Stimulated activated naive CD4-positive, alpha-beta T cell (primary cell): ENCODE measurements around the gene FAF2.
"Not testable (repeated sequence)": the region's sequence is repeated elsewhere in the genome, so short reads cannot be mapped to it uniquely, and the experiment has no call there.

Source experiments
- DNase-seq, 6 experiments: peaks; one replicate each; lab custom pipeline; 2025; lab: John Stamatoyannopoulos, UW

The FAF2 gene, protein sequence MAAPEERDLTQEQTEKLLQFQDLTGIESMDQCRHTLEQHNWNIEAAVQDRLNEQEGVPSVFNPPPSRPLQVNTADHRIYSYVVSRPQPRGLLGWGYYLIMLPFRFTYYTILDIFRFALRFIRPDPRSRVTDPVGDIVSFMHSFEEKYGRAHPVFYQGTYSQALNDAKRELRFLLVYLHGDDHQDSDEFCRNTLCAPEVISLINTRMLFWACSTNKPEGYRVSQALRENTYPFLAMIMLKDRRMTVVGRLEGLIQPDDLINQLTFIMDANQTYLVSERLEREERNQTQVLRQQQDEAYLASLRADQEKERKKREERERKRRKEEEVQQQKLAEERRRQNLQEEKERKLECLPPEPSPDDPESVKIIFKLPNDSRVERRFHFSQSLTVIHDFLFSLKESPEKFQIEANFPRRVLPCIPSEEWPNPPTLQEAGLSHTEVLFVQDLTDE

DNA sequence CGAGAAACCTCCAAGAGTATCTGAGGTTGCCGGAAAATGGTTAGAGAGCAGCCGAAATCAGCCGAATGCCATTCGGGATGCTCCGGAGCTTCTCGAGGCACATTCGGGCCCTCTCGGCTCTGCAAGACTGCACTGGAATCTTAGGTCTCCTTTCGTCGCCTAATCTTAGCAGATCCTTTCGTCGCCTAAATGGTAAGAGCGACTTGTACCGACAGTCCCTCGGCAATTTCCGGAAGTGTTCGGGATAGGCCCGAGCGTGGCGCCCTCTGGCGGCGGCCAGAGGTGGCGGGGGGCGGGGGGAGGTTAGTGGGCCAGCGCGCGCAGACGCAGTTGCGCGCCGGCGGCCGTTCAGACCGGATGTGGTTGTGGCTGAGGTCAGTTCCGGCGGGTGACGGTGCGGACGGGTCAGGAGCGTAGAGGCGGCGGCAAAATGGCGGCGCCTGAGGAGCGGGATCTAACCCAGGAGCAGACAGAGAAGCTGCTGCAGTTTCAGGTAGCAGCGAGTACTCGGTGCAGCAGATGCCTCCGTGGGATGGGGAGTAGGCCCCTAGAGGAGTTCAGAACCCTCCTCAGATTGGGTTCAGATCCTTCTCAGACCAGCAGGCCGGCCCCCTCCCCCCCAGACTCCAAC lies at the start of gene FAF2:
TSS of gene FAF2 (plus strand) at position 408 of the 631 bp plus-strand sequence. CDS start at position 431, 23 bp downstream.
- DNase-seq = peak; percentile 94 to 100 (median 98)

DNA sequence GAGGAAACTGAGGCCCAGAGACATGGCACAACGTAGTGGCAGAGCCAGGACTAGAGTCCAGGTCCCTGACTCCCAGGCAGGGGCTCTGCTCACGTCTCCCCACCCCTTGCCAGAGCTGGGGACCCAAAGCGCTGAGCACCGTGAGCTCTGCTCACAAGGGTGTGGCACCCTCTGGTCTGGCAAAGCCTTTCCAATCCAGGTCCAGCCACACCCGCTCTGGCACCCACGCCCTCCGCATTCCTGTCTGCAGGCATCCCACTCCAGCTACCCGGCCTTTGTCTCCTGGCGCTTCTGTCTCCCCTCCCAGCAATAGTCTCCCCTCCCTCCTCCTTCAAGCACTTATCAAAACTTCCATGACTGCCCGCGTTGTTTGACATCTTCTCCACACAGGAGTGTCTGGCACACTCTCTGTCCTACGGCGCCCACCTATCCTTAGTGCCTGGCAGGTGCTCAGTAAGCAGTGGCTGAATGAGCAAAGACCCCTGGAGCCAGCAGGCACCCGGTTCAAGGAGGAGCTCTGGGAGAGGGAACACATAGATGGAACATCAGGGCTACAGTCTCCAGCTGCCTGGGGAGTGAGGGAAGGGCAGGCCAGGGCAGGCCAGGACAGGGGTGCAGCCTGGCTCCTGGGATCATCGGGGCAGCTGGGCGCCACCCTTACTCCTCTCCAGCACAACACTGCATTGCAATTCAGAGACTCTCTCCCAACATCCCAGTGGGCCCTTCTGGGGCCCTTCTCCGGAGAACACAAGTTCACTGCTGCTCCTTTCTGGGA lies 47.6 kb upstream of the FAF2 start:
- no peak for DNase-seq

DNA sequence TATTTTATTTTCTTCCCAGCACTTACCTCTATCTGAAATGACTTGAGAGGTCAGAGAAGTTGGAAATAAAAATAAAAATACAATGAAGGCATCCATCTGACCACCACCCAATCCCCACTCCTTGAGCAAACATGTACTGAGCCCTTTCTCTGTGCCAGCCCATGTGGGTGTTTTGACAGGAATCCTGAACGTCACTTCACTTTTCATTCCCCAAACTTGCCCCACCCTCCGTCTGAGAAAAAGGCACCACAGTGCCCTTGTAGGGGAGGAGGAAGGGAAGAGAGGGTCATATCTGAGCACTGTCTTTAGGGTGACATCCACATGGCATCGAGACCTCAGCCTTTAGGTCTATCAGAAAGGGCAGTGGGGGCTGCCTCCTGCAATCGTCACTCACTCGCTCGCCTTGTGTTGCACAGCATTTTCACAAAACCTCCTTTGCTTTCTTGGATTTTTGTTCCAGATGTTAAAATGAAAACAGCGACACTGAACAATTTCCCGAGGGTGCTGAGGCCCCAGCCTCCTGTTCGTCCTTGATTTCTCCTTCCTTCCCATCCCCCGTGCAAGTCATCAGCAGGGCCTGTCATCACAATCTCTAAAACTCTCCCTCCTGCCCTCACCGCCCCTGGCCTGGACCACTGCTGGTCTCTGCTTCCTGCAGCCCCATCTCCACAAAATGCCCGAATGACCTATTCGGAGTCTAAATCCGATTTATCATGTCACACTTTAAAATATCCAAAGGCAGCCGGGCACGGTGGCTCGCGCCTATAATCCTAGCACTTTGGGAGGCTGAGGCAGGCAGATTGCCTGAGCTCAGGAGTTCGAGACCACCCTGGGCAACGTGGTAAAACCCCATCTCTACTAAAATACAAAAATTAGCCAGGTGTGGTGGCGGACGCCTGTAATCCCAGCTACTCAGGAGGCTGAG lies 46.6 kb upstream of the FAF2 start:
- DNase-seq = no peak

DNA sequence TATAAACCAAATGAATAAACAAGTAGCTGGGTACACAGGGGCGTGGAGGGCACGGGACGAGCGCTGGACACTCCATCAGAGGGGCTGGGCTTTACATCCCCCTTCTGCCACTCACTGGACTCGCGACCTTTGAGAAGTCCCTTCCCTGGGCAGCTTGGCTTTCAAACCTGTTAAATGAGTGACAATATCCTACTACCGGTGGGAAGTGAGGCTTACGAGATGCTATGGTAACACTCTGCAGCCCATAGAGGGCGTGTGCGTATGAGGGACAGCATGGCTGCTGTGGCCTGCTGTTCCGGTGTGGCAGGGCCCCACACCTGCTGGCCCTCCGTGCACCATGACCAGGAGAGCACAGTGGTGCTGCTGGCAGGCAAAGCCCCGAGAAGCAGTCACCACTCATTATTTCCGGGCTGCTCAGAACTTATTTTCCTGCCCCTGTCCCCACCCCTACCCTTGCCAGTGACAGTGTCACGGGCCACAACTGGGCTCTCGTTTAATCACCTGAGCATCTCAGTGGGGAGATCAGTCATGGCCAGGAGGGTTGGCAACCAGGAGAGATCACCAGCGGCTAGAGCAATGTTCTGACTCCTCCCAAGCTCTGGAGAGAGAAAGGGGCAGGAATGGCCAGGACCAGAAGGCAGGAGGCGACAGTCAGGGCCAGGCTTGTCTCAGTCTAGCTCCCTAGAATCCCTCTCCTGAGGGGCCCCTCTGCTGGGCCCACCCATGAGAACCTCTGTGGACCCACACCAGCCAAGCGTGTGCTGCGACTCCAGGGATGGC lies 42.3 kb upstream of the FAF2 start:
- no peak for DNase-seq

DNA sequence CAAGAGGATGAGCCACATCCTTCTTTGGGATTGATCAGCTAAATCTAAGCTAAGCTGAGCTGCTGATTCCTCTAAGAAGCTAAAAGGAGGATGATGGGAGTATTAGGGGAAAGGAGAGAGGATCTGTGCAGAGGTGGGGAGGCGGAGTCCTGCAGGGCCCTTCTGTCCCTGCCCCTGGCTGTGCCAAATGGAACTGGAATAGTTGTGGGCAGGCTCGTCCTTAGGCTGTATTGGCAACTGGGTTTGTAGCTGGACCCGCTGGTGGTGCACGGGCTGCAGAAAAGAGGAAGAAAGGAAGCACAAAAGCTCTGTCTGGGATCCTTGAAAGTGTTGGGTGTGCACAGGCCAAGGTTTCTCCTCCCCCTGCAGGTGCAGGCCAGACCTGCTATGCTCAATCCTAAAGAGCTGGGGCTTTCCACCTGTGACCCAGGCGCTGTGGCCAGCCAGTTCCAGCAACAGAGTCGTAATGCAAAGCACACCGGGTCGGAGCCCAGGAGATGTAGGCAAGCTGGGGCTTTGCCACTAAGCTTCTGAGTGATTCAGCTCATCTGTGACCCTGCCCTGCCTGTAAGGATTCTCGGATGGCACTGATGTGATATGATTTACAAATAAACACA lies 41.6 kb upstream of the FAF2 start:
- DNase-seq = no peak

DNA sequence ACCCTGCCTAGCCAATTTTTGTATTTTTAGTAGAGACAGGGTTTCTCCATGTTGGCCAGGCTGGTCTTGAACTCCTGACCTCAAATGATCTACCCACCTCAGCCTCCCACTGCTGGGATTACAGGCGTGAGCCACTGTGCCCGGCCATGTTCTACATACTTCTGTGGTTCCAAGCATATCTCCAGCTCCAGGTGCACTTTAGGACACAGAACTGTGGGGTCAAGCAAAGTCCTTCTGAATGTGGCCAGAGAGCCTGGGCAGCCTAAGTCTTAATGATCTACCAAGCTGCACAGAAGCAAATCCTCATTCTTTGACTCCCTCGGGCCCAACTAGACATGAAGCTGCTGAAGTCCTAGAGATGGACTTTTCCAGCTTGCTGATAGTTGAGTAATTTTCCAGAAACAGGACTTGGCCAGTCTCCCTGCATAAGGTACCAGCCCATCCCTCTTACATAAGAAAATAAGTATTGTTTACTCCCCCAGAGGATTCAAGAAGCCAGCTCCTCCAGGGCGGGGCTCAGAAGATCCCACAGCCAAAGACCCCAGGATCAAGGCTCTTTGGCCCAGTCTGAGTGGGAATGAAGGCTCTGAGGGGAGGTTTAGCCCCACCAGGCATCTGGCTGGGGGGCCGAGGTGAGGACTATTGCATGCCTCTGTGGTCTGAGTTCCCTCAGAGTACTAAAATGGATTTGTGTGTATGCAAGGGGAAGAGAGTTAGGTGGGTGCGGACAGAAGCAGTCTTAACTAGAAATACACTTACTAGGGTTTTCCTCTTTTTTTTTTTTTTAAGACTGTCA lies 40.5 kb upstream of the FAF2 start:
- no peak for DNase-seq

DNA sequence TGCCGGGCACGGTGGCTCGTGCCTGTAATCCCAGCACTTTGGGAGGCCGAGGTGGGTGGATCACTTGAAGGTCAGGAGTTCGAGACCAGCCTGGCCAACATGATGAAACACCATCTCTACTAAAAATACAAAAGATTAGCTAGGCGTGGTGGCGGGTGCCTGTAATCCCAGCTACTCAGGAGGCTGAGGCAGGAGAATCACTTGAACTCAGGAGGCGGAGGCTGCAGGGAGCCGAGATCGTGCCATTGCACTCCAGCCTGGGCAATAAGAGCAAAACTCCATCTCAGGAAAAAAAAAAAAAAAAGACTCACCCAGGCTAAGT lies 40.0 kb upstream of the FAF2 start:
- not testable (repeated sequence) for DNase-seq

DNA sequence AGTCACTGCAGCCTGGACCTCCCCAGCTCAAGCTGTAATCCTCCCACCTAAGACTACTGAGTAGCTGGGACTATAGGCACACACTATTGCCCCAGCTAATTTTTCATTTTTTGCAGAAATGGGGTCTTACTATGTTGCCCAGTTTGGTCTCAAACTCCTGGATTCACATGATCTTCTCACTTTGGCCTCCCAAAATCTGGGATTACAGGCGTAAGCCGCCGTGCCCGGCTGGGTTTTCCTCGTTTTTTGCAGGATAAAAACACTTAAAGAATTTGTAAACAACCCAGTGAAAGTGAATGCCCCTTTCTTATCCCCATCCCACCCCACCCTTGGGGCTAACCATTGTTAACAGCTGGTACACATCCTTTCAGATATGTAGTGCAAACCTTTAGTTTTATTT lies 39.6 kb upstream of the FAF2 start:
- DNase-seq = no peak

DNA sequence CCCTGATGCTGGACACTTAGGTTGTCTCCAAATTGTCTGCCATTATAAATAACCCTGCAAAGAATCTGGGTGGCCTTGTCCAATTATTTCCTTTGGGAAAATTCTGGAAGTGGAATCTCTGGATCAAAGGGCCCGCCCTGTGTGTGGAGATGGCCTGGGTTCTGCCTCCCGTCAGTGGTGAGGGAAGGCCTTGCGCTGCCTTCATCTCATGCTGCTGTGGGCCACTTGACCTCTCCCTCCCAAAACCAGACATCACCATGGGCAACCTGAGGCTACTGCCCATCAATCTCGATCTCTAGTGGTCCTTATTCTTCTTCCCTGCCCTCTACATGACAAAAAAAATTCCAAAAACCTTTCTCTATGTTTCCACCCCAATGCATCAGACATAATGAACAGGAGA lies 38.4 kb upstream of the FAF2 start:
- no peak for DNase-seq

DNA sequence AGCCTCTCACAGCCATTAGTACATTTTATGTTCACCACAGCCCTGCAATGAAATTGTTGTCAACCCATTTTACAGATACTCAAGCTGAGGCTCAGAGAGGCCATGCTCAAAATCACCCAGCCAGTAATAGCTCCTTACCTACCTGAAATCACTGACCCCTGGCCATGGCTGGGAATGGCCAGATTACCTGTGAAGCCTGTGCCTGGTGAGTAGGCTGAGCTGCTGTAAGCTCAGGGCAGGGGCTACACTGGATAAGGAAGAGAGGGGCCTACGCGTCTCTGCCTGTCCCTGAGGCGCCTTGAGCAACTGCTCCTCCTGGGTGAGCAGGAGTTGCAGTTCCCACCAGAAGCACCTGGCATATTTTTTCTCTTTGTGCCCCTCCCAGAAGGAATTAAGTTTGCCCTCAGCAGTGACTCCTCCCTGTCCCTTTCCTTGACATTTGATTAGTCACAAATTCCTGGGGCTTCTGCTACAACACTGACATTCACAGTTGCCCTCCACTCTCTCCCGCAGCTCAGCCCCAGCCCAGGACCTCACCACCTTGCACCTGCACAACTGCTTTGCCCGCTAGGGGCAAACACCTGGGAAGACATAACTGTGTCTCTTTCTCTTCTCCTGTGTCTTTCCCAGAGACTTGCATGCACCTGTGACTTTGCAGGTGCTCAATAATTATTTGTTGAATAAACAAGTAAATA lies 37.6 kb upstream of the FAF2 start:
- no peak for DNase-seq

DNA sequence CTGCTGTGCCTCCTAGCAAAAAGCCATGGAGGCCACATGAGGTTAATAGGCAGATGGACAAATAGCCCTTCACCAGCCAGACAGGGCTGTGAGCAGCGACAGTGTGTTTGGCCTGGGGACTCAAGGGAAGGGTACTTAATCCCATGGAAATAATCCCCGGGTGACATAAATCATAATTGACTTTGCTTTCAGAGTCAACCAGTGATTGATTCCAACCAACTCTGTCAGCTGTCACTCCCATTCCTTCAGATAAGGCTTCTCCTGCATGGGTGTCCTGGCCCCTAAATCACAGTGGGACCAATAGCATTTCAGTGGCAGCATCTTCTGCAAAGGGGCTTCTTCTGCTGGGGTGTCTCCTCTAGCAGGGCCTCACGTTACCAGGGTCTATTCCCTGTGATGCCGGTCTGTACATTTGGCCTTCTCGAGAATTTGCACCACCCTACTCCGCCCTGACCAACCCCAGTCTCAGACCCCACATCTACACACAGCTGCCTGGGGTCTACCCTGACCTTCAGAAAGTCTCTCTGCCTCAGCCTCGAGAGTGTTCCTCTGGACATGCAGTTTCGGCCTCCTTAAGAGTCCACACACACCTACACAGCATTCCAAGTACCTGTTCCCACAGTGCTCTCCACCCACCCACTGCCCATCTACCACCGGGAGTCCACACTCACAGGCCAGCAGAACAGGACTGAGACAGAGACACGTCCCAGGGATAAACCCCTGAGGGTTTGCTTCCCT lies 35.5 kb upstream of the FAF2 start:
- no peak for DNase-seq

DNA sequence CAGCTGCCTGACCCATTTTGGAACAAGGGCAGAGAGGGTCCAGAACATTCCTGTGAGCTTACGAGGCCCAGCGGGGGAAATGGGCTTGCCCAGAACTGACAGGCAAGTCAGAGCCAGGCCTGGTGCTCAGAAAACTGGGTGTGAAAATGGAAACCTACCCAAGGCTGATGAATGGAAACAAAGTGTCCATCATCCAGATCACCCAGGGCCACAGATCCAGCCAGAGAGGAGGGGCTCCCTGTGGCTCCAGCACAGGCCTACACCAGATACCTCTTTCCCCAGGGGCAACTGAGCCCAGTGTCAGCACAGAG lies 35.0 kb upstream of the FAF2 start:
- DNase-seq = no peak

DNA sequence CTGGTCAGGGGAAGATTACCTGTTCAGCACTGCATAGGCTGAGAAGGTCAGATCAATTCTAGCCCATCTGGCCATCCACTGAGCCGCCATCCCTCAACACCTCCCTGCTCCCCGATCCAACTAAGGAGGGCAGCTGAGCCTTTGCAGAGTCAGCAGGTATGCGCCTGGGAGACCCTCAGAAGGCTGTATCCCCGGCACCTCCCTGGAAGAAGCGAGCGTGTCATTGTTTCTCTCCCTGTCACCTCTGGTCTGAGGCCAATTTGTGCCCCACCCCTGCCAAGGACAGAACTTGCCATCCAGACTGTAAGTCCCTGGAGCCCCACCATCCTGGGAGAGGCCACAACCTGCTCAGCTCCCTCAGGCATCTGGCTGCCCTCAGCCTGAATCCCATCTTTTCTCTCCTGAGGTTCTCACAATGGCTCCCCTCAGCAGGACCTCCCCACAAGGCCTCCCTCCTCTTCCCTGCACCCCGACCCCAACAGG lies 34.4 kb upstream of the FAF2 start:
- DNase-seq = no peak

DNA sequence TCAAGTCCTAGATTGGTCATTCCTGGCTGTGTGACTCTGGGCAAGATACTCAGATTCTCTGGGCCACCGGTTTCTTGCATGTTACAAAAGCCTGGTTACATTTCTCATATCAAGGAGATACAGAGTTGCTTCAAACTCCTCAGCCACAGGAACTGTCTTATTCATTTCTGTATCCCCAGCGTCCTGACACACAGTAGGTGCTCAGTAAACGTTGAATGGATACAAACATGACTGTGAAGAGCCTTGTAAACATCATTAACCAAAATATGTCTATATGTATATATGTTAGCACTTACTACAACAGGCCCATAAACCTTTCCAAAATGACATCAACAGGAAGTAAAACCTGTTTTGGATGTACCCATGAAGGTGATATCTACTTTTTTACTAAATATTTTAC lies 33.5 kb upstream of the FAF2 start:
- peak in 1 of 6 experiments; percentile 24 for DNase-seq

DNA sequence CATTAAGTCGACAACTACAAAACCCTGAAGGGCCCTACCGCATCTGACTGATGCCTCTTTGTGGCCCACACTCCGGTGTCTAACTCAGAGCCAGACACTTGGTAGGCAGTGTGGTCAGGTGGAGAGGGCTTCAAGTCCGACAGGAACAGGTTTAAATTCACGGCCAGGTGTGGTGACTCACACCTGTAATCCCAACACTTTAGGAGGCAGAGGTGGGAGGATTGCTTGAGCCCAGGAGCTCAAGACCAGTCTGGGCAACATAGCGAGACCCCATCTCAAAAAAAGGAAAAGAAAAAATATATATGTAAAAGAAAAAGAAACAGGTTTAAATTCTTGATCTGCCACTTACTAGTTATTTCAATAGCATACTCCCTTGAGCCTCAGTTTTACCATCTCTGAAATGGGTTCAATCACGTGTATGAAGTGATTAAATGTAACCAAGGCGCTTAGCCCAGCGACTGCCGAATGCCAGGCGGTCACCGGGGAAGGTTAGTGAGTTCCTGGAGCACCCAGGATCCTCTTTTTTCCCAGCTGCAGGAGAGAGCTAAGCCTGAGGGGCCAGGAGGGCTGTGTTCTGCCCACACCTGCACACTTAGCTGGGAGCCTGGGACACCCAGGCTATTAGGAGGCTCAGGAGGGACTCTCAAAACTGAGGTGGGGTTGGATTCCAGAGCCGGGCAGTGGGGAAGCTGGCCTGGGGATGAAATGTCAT lies 32.8 kb upstream of the FAF2 start:
- peak in 1 of 6 experiments; percentile 25 for DNase-seq

DNA sequence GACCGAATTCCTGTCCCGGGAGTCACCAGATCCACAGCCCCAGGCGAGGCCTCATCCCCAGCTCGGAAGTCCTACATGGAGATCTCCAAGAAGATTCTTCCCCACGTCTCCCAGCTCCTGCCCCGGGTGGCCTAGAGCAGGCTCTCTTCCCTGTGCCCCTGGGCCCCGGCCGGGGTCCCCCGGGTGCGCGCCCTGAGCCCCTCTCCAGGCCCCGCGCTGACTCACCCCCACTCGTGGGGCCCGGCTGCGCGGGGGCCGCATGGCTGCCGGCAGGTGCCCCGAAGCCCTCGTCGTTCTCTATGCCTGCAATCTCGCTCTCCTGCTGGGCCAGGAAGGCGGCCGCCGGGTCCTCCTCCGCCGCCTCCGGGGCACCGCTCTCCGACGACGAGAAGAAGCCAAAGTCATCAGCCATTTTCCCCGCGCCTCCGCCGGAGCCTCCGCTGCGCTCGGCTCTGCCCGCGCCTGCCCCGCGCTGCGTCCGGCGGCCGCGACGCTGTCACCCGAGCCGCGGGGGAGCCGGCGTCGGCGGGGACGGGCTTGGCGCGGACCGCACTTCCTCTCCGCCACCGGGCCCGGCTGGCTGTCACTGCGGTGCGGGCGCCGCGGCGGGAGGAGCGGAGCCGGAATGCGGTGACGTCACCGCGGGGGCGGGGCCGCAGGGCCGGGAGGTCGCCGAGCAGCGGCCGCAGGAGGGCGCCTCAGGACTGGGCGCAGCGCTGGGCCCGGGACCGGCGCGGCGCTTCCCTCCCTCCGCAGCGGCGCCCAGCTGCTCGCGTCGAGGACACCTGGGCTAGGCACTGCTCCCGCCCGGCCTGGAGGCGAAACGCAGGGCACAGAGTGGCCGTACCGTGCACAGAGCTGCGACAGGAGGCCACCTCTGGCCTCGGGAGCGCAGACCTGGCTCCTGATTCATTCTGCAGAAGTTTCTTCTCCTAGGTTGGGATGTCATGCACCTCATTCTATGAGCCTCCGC lies 31.9 kb upstream of the FAF2 start, which contains the start of gene CLTB:
TSS of gene CLTB (minus strand) at position 588 of the 973 bp plus-strand sequence. CDS start at position 412, 176 bp downstream.
- DNase-seq = peak; percentile 76 to 91 (median 88)
